Measurements from ENCODE around the gene HPCAL1. TPM values are rescaled to one million over a fixed set of nuclear protein-coding genes. Genes with fewer than 3 reads are reported as not detected.
"Not testable (repeated sequence)": the region's sequence is repeated elsewhere in the genome, so short reads cannot be mapped to it uniquely, and the experiment has no call there.

Gene HPCAL1
- total RNA-seq, 1 donor from 2014 or later: 401 TPM

GRCh38 chr2:10297191-10297830, 5.4 kb upstream of the HPCAL1 start:
- H3K27me3 ChIP-seq: no peaks in the 10 kb centered on the region
- no peak overlapping the region for H3K27ac ChIP-seq
- intact Hi-C loops (cut with DNase I): no loop called here
- H3K9me3 ChIP-seq: peaks cover 0 to 3% of the 10 kb centered on the region in 2 donors
- H3K4me1 ChIP-seq: no peaks in the 10 kb centered on the region
- H3K36me3 ChIP-seq: no peaks in the 10 kb centered on the region
- TF ChIP-seq CTCF (IDR thresholded peaks at IDR 0.05): no peak
- DNase-seq (ENCODE audit: low spot score in 2 of 2): no peak
- no peak overlapping the region for H3K4me3 ChIP-seq

- no peak for TF ChIP-seq CTCF (IDR thresholded peaks at IDR 0.05)
- no peak for DNase-seq (ENCODE audit: low spot score in 2 of 2)
These were observed 4.7 kb upstream of the HPCAL1 start for GRCh38 chr2:10297959-10298531.

GRCh38 chr2:10298777-10299176, 3.9 kb upstream of the HPCAL1 start:
- H3K4me3 ChIP-seq; H3K27ac ChIP-seq; DNase-seq (ENCODE audit: low spot score in 2 of 2); H3K9me3 ChIP-seq; H3K27me3 ChIP-seq; H3K36me3 ChIP-seq; intact Hi-C loops (cut with DNase I); H3K4me1 ChIP-seq: not testable (repeated sequence)

More at GRCh38 chr2:10297959-10298531, 4.7 kb upstream of the HPCAL1 start:
- intact Hi-C loops (cut with DNase I): no loop called here
- Histone ChIP-seq H3K27ac (no peak overlapping the region), H3K4me1 (no peaks in the 10 kb centered on the region), H3K27me3 (no peaks in the 10 kb centered on the region), H3K36me3 (no peaks in the 10 kb centered on the region), H3K4me3 (no peak overlapping the region), H3K9me3 (peaks cover 0 to 3% of the 10 kb centered on the region in 2 donors)

- TF ChIP-seq CTCF (IDR thresholded peaks at IDR 0.05): no peak
- Histone ChIP-seq H3K27ac (no peak overlapping the region), H3K36me3 (no peaks in the 10 kb centered on the region), H3K4me1 (peaks cover 0 to 6% of the 10 kb centered on the region in 2 donors), H3K27me3 (no peaks in the 10 kb centered on the region), H3K9me3 (no peaks in the 10 kb centered on the region), H3K4me3 (no peak overlapping the region)
- intact Hi-C loops (cut with DNase I): loop anchor here (5.0 to 10.0 kb wide), 3 partner anchors 147 to 512 kb away; partner anchors contain the start of genes KLF11, ODC1 and PDIA6
- DNase-seq (ENCODE audit: low spot score in 2 of 2): no peak
These were observed 2.3 kb upstream of the HPCAL1 start for GRCh38 chr2:10300328-10300920.

- Histone ChIP-seq H3K36me3 (no peaks in the 10 kb centered on the region), H3K9me3 (no peaks in the 10 kb centered on the region), H3K27me3 (no peaks in the 10 kb centered on the region), H3K27ac (peak overlapping the region; percentile 1 to 84), H3K4me3 (no peak overlapping the region), H3K4me1 (peaks cover 0 to 6% of the 10 kb centered on the region in 2 donors)
- no peak for DNase-seq (ENCODE audit: low spot score in 2 of 2)
- TF ChIP-seq CTCF (IDR thresholded peaks at IDR 0.05): no peak
- intact Hi-C loops (cut with DNase I): loop anchor here (5.0 to 10.0 kb wide), 3 partner anchors 146 to 511 kb away; partner anchors contain the start of genes KLF11, ODC1 and PDIA6
These were observed 1.4 kb upstream of the HPCAL1 start for GRCh38 chr2:10300997-10301940.
